Measurements from ENCODE around the gene VPS18. TPM values are rescaled to one million over a fixed set of nuclear protein-coding genes. Genes with fewer than 3 reads are reported as not detected.

VPS18 gene
- total RNA-seq, 1 donor from 2014 or later = 28.9 TPM

DNA sequence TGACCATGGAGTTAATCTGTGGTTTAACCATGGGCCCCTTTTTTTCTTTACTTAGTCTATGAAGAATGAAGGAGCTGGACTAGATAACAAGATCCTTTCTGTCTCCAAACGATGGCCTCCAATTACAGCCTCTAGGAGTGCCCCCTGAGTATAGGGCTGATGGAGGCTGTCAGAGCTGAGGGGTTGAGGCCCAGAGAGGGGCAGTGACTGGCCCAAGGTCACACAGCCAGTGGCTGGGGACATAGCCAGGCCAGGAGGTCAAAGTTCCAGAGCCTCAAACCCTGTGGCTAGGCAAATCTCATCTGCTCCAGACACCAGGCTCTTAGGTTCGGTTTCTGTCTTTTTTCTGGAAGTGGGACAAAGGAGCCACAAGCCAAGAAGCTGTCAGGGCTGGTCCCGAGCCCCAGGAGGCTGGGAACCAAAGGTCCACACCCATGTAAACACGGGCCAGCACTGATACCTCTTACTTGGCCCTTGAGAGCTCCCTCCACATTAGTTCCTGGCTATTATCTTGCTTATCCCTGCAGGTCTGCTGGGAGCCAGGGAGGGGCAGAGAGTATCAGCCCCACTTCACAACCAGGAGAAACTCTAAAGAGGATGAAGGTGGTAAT lies 30.5 kb upstream of the VPS18 start:
- no peak for DNase-seq (ENCODE audit: low spot score, unreplicated experiment)
- no peaks in the 10 kb centered on the region for H3K9me3 Mint-ChIP-seq (ENCODE audit: low read depth)
- no peaks in the 10 kb centered on the region for H3K27me3 Mint-ChIP-seq
- H3K4me1 Mint-ChIP-seq (ENCODE audit: low read depth) = peaks cover 13% of the 10 kb centered on the region
- H3K27ac Mint-ChIP-seq = peak overlapping the region; percentile 73
- H3K36me3 Mint-ChIP-seq (ENCODE audit: insufficient read depth) = peaks cover 3% of the 10 kb centered on the region
- TF ChIP-seq, protein P1, sequence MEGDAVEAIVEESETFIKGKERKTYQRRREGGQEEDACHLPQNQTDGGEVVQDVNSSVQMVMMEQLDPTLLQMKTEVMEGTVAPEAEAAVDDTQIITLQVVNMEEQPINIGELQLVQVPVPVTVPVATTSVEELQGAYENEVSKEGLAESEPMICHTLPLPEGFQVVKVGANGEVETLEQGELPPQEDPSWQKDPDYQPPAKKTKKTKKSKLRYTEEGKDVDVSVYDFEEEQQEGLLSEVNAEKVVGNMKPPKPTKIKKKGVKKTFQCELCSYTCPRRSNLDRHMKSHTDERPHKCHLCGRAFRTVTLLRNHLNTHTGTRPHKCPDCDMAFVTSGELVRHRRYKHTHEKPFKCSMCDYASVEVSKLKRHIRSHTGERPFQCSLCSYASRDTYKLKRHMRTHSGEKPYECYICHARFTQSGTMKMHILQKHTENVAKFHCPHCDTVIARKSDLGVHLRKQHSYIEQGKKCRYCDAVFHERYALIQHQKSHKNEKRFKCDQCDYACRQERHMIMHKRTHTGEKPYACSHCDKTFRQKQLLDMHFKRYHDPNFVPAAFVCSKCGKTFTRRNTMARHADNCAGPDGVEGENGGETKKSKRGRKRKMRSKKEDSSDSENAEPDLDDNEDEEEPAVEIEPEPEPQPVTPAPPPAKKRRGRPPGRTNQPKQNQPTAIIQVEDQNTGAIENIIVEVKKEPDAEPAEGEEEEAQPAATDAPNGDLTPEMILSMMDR (IDR thresholded peaks at IDR 0.05; ENCODE audit: unreplicated experiment) = no peak
- no peak overlapping the region for H3K4me3 Mint-ChIP-seq (ENCODE audit: low read depth)

DNA sequence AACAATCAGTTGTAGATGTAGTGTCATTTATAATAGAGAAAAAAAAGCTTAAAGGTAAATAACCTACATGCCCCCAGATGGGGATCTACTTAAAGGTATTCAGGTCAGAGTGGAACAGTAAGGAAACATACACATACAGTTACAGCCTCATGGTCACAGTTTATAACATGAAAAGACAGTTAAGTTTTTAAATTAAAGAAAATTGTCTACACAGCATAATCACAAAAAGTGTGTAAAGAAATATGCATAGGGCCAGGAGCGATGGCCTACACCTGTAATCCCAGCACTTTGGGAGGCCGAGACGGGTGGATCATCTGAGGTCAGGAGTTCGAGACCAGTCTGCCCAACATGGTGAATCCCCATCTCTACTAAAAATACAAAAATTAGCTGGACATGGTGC lies 27.1 kb upstream of the VPS18 start:
- TF ChIP-seq, protein P1 (IDR thresholded peaks at IDR 0.05; ENCODE audit: unreplicated experiment) = no peak
- DNase-seq (ENCODE audit: low spot score, unreplicated experiment) = no peak
- H3K27ac Mint-ChIP-seq = no peak overlapping the region
- no peak overlapping the region for H3K4me3 Mint-ChIP-seq (ENCODE audit: low read depth)
- H3K4me1 Mint-ChIP-seq (ENCODE audit: low read depth) = peaks cover 15% of the 10 kb centered on the region
- H3K27me3 Mint-ChIP-seq = peaks cover 4% of the 10 kb centered on the region
- H3K9me3 Mint-ChIP-seq (ENCODE audit: low read depth) = no peaks in the 10 kb centered on the region
- H3K36me3 Mint-ChIP-seq (ENCODE audit: insufficient read depth) = no peaks in the 10 kb centered on the region

DNA sequence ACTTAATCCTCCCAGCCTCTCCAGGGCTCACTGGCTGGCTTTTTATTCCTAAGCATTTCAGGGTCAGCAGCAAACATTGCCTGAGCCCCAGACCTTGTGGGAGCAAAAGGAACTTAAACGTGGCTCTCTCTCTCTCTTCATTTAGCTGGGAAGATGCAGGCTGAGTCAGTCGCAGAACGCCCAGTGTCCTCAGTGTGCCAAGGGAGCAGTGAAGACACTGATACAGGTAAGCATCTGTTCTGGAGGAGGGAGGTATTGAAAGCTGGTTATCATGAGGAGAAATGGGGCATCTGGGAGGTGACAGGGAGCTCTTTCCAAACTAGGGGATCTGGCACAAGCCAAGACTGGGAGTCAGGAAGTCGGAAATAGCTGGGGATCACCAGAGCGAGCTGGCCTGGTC lies 24.6 kb upstream of the VPS18 start:
- TF ChIP-seq, protein P1 (IDR thresholded peaks at IDR 0.05; ENCODE audit: unreplicated experiment) = no peak
- H3K4me3 Mint-ChIP-seq (ENCODE audit: low read depth) = no peak overlapping the region
- no peaks in the 10 kb centered on the region for H3K9me3 Mint-ChIP-seq (ENCODE audit: low read depth)
- peaks cover 20% of the 10 kb centered on the region for H3K4me1 Mint-ChIP-seq (ENCODE audit: low read depth)
- H3K27ac Mint-ChIP-seq = peak overlapping the region; percentile 60
- no peaks in the 10 kb centered on the region for H3K36me3 Mint-ChIP-seq (ENCODE audit: insufficient read depth)
- no peak for DNase-seq (ENCODE audit: low spot score, unreplicated experiment)
- H3K27me3 Mint-ChIP-seq = peaks cover 7% of the 10 kb centered on the region

DNA sequence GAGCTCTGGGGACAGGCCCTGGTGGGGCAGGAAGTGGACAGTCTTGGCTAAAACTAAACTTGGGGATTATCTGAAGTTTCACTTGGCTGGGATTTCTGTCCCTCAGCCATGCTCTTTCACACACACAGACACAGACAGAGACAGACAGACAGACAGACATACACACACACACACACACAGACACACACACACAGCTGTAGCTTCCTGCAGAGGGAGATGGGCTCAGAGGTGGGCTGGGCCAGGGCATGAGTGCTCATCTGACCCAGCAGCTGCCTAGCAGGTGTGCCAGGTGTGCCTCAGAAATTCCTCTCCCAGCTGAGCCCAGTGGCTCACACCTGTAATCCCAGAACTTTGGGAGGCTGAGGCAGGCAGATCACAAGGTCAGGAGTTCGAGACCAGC lies 23.5 kb upstream of the VPS18 start:
- Mint-ChIP-seq H3K27me3 (peaks cover 8% of the 10 kb centered on the region), H3K36me3 (ENCODE audit: insufficient read depth) (no peaks in the 10 kb centered on the region), H3K27ac (no peak overlapping the region), H3K4me3 (ENCODE audit: low read depth) (no peak overlapping the region), H3K9me3 (ENCODE audit: low read depth) (no peaks in the 10 kb centered on the region), H3K4me1 (ENCODE audit: low read depth) (peaks cover 20% of the 10 kb centered on the region)
- no peak for DNase-seq (ENCODE audit: low spot score, unreplicated experiment)
- TF ChIP-seq, protein P1 (IDR thresholded peaks at IDR 0.05; ENCODE audit: unreplicated experiment) = no peak

DNA sequence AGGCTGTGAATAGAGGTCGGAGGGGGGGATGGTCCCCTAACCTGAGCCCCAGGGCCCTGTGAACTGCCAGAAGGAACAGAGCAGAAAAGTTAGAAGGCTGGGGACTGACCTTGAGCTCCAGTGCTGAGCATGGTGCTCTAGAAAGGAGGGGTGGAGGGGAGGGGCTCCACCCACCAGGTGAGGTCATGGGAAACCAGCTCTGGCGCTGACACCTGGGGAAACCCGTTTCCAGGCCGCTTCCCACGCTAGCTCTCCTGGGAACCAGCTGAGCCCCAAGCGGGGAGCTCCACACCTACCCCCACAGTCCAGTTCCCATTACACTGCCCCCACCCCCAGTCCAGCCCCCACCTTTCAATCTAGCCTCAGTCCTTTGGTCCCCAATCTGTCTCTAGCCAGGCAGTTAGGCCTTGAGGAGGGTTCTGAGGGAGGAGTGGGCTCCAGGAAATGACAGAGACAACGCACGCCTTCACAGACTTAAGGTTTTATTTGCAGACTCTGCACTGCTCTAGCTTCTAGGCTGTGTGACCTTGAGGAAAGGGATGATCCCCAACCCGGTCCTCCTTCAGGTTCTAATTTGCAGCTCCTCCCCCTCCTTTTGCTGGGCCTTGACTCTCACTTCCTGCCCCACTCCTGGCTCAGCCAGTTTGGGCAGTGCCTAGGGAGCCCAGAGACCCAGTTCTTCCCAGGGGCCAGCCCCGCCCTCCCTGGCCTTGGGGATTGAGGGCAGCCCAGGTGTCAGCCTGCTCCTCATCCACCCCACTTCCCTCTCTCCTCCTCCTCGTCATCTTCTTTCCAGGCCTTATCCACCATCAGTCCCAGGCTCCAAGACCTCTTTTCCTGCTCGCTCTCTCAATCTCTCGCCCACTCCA lies 22.3 kb upstream of the VPS18 start:
- Mint-ChIP-seq H3K4me1 (ENCODE audit: low read depth) (peaks cover 20% of the 10 kb centered on the region), H3K4me3 (ENCODE audit: low read depth) (peak overlapping the region; percentile 54), H3K27ac (peak overlapping the region; percentile 65), H3K27me3 (peaks cover 11% of the 10 kb centered on the region), H3K9me3 (ENCODE audit: low read depth) (no peaks in the 10 kb centered on the region), H3K36me3 (ENCODE audit: insufficient read depth) (no peaks in the 10 kb centered on the region)
- TF ChIP-seq, protein P1 (IDR thresholded peaks at IDR 0.05; ENCODE audit: unreplicated experiment) = no peak
- DNase-seq (ENCODE audit: low spot score, unreplicated experiment) = peak; percentile 59
